Transverse colon (tissue), 4 donors: ENCODE results near the gene RGS7. TPM values are rescaled to one million over a fixed set of nuclear protein-coding genes. Genes with fewer than 3 reads are reported as not detected.

Experiments used
- DNase-seq: peaks from one replicate; pipeline ENCODE4 v3.0.0-alpha.2; 2019
- H3K27ac ChIP-seq, 4 donors: fragments of 200-600 bp; sonication (generic); 2 replicates each; pipeline ENCODE4 v1.5.1; 2016 to 2018; ENCODE audit warnings: inconsistent platforms in 4 of 4
- H3K27me3 ChIP-seq: fragments of 200-600 bp; sonication (generic); 2 replicates; pipeline ENCODE4 v1.5.1; 2017; ENCODE audit warnings: inconsistent platforms
- H3K36me3 ChIP-seq, 4 donors: fragments of 200-600 bp; sonication (generic); 2 replicates each; pipeline ENCODE4 v1.5.1; 2017 to 2019; ENCODE audit warnings: inconsistent platforms in 4 of 4
- H3K4me1 ChIP-seq, 4 donors: fragments of 200-600 bp; sonication (generic); 2 replicates each; pipeline ENCODE4 v1.5.1; 2017 to 2020; ENCODE audit warnings: inconsistent platforms in 4 of 4
- H3K4me3 ChIP-seq, 4 donors: fragments of 200-600 bp; sonication (generic); 1 replicate in 1 of 4; 2 replicates in 3 of 4; pipeline versions ENCODE4 v1.5.1 to v1.6.1; 2017 to 2019; ENCODE audit warnings: inconsistent platforms in 4 of 4
- H3K9me3 ChIP-seq, 2 donors: fragments of 200-600 bp; sonication (generic); 2 replicates each; pipeline ENCODE4 v1.5.1; 2017 to 2019; ENCODE audit warnings: inconsistent platforms in 2 of 2
- EP300 ChIP-seq: sonication (generic); formaldehyde crosslinking; IDR thresholded peaks from one replicate; pipeline ENCODE4 v1.6.1; 2017; ENCODE audit warnings: antibody characterized with exemption, low read depth
- POLR2A ChIP-seq: fragments of 450-650 bp; IDR thresholded peaks from one replicate; pipeline ENCODE4 v1.6.1; 2016; ENCODE audit warnings: antibody characterized with exemption, mild to moderate bottlenecking, moderate library complexity
- POLR2AphosphoS5 ChIP-seq, 3 donors: sonication (generic); formaldehyde crosslinking; IDR thresholded peaks; one replicate each; pipeline ENCODE4 v1.6.1; 2016; ENCODE audit warnings: antibody characterized with exemption in 3 of 3
- WGBS, 2 donors: methylation state at CpG; one replicate each; pipeline ENCODE4 v1.1.5; 2018; ENCODE audit warnings: low coverage in 1 of 2; 5-methylcytosine and 5-hydroxymethylcytosine counted together
- in situ Hi-C, 4 donors: fragments of 200-750 bp; cut with MboI; loops; one replicate each; pipeline versions ENCODE4 v1.15.0 to v1.15.1; 2017; ENCODE audit warnings: low sequenced_read_pairs in 3 of 4, low pct_ligation_motif_present in 1 of 4, low pct_unique_long_range_greater_than_20kb in 1 of 4
- intact Hi-C: fragments of 100-400 bp; cut with DNase I; formaldehyde crosslinking; loops from one replicate; pipeline ENCODE4 v1.15.1; 2023; ENCODE audit warnings: low total_unique reads
- total RNA-seq, 4 donors: library from RNA; depleted of rRNA; stranded (reverse); fragments of >200 nt; gene quantifications; one replicate each; pipeline ENCODE4 v1.1.0, GENCODE V29; 2016
- TF ChIP-seq, protein P1 (sequence below), 5 experiments: fragments of 200-600 bp in 3 of 5; fragments of 450-650 bp in 2 of 5; sonication (generic) in 3 of 5; IDR thresholded peaks; 1 replicate in 2 of 5; 2 replicates in 3 of 5; pipeline ENCODE4 v1.5.1; 2016 to 2017; ENCODE audit warnings: antibody characterized with exemption in 5 of 5, inconsistent platforms in 3 of 5, mild to moderate bottlenecking in 2 of 5, moderate library complexity in 1 of 5

The RGS7 gene
- total RNA-seq, 4 donors from 2014 or later = 1.5 to 2.0 TPM; not detected in 2

DNA sequence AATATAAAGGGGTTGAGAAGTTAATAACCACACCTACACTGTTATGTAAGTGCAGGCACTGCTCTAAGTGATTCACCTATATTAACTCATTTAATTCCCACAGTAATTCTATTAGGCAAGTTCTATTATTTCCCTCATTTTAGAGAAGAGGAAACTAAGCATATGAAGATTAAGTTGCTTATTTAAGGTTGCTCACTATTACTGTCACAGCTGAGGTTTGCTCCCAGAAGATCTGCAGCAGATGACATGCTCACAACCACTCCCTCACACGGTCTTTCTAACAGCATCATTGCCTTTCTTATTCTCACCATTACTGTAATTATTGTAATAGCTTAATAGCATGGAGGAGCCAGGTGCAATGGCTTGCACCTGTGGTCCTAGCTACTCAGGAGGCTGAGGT lies 548.6 kb downstream of the RGS7 start:
- Histone ChIP-seq H3K4me3 (no peak overlapping the region), H3K27ac (no peak overlapping the region), H3K4me1 (no peaks in the 10 kb centered on the region), H3K9me3 (no peaks in the 10 kb centered on the region), H3K36me3 (no peaks in the 10 kb centered on the region), H3K27me3 (no peaks in the 10 kb centered on the region)
- no peak for DNase-seq
- WGBS, 2 donors = 50% methylated on average over 1 of the region's 1 CpG
- in situ Hi-C loops = no loop called here
- intact Hi-C loops = no loop called here
- TF ChIP-seq, protein P1, sequence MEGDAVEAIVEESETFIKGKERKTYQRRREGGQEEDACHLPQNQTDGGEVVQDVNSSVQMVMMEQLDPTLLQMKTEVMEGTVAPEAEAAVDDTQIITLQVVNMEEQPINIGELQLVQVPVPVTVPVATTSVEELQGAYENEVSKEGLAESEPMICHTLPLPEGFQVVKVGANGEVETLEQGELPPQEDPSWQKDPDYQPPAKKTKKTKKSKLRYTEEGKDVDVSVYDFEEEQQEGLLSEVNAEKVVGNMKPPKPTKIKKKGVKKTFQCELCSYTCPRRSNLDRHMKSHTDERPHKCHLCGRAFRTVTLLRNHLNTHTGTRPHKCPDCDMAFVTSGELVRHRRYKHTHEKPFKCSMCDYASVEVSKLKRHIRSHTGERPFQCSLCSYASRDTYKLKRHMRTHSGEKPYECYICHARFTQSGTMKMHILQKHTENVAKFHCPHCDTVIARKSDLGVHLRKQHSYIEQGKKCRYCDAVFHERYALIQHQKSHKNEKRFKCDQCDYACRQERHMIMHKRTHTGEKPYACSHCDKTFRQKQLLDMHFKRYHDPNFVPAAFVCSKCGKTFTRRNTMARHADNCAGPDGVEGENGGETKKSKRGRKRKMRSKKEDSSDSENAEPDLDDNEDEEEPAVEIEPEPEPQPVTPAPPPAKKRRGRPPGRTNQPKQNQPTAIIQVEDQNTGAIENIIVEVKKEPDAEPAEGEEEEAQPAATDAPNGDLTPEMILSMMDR (IDR thresholded peaks at IDR 0.05) = no peak
- TF ChIP-seq EP300 (no peak), POLR2AphosphoS5 (IDR thresholded peaks at IDR 0.05) (no peak), POLR2A (no peak)

DNA sequence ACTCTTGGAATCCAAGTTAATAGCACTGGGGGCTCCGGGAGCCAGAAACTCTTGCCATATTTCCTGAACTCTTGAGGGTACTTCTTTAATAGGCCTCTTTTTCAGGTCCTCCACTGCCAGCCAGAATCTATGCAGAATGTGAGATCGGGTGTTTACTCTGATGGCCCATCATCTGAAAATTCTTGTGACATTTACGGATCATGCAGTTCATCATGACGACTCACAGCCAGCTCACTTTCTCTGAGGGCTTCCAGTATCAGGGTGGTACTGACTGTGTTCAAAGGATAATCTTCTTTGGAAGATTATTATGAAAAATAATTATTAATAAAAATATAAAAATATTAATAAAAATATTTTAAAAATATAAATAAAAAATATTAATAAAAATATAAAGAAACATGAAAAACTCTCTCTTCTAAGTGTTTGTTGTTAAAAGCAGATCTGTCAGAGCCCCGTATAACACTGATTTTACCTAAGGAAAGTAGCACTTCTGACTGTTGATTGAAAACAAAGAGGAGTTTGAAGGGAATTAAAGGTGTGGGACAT lies 550.7 kb downstream of the RGS7 start:
- in situ Hi-C loops (no loop called here), intact Hi-C loops (no loop called here)
- no peak overlapping the region for H3K27ac ChIP-seq
- no peaks in the 10 kb centered on the region for H3K9me3 ChIP-seq
- H3K4me3 ChIP-seq = no peak overlapping the region
- 83 to 90% methylated on average over 5 of the region's 5 CpGs for WGBS, 2 donors
- no peaks in the 10 kb centered on the region for H3K36me3 ChIP-seq
- H3K4me1 ChIP-seq = no peaks in the 10 kb centered on the region
- no peaks in the 10 kb centered on the region for H3K27me3 ChIP-seq
- DNase-seq = no peak
- no peak for TF ChIP-seq POLR2AphosphoS5 (IDR thresholded peaks at IDR 0.05)
- TF ChIP-seq EP300 = no peak
- TF ChIP-seq, protein P1 (IDR thresholded peaks at IDR 0.05) = no peak
- TF ChIP-seq POLR2A = no peak

DNA sequence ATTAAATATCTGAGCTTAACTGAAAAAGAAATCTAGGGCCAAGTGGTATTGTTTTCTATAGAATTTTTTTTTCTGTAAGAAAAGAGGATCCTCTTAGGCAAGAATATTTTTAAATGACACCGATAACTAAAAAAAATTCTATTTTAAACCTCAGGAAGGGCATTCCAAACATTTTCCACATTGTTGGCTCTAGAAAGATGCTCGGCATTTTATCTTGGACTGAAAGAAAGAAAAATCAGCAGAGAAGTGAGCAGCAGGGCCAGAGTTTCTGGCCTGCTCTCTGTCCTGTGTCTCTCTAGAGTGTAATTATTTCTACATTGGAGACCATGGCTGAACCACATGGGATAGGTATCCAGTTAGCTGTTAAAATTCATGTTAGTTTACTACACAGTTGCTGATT lies 552.5 kb downstream of the RGS7 start:
- intact Hi-C loops = no loop called here
- H3K9me3 ChIP-seq = no peaks in the 10 kb centered on the region
- no peaks in the 10 kb centered on the region for H3K36me3 ChIP-seq
- TF ChIP-seq, protein P1 (IDR thresholded peaks at IDR 0.05) = no peak
- no peak for TF ChIP-seq POLR2AphosphoS5 (IDR thresholded peaks at IDR 0.05)
- TF ChIP-seq POLR2A = no peak
- TF ChIP-seq EP300 = no peak
- in situ Hi-C loops = no loop called here
- no peak overlapping the region for H3K4me3 ChIP-seq
- DNase-seq = no peak
- no peaks in the 10 kb centered on the region for H3K4me1 ChIP-seq
- H3K27ac ChIP-seq = no peak overlapping the region
- no peaks in the 10 kb centered on the region for H3K27me3 ChIP-seq
- WGBS, 2 donors = 68 to 74% methylated on average over 2 of the region's 2 CpGs

DNA sequence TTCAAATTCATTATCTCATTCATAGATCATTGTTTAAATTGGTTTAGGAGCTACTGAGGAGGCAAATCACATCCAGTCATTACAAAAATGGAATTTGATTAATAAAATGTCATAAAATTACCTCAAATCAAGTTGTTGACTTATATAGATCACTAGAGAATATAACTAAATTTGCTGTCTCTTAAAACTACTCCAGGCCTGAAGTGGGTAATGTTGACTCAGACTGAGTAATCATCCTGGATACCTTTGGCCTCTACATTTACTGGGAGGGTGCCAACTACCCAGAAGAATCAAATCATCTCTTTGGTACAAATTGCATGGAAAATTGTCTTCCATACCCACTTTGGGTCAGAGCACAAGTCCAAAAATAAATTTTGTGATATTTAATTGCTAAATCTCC lies 553.9 kb downstream of the RGS7 start:
- no peak for TF ChIP-seq POLR2A
- no peak for TF ChIP-seq EP300
- no peak for TF ChIP-seq POLR2AphosphoS5 (IDR thresholded peaks at IDR 0.05)
- TF ChIP-seq, protein P1 (IDR thresholded peaks at IDR 0.05) = no peak
- H3K27ac ChIP-seq = no peak overlapping the region
- H3K9me3 ChIP-seq = no peaks in the 10 kb centered on the region
- no peak for DNase-seq
- H3K27me3 ChIP-seq = no peaks in the 10 kb centered on the region
- H3K36me3 ChIP-seq = no peaks in the 10 kb centered on the region
- no peaks in the 10 kb centered on the region for H3K4me1 ChIP-seq
- intact Hi-C loops = no loop called here
- no peak overlapping the region for H3K4me3 ChIP-seq
- in situ Hi-C loops = no loop called here
